Fibroblast of lung (primary cell): ENCODE measurements around the gene SELENBP1. TPM values are rescaled to one million over a fixed set of nuclear protein-coding genes. Genes with fewer than 3 reads are reported as not detected.

Experiments used
- DNase-seq, 2 donors: peaks; one replicate each; pipeline versions ENCODE4 v3.0.0 to v3.0.0-alpha.2; 2010; ENCODE audit warnings: low read depth in 2 of 2
- H2AFZ ChIP-seq: 2 replicates; pipeline ENCODE4 v1.5.1; 2012; ENCODE audit warnings: low read length, control low read depth, inconsistent platforms
- H3K27ac ChIP-seq: 2 replicates; pipeline ENCODE4 v1.5.1; 2011; ENCODE audit warnings: low read length, control low read depth; ENCODE audit not compliant: insufficient read depth
- H3K27me3 ChIP-seq: 2 replicates; pipeline ENCODE4 v1.5.1; 2011; ENCODE audit warnings: mild to moderate bottlenecking, low read length; ENCODE audit not compliant: control insufficient read depth, insufficient read depth
- H3K36me3 ChIP-seq: 2 replicates; pipeline ENCODE4 v1.5.1; 2011; ENCODE audit warnings: low read length; ENCODE audit not compliant: control insufficient read depth, insufficient read depth
- H3K4me1 ChIP-seq: 2 replicates; pipeline ENCODE4 v1.5.1; 2011; ENCODE audit warnings: low read length; ENCODE audit not compliant: control insufficient read depth, insufficient read depth; ENCODE audit errors: extremely low read depth
- H3K4me2 ChIP-seq: 2 replicates; pipeline ENCODE4 v1.5.1; 2011; ENCODE audit warnings: low read length, control low read depth; ENCODE audit not compliant: insufficient read depth; ENCODE audit errors: extremely low read depth
- H3K4me3 ChIP-seq, 4 experiments: fragments of 200-600 bp in 1 of 4; sonication (generic) in 1 of 4; replicated peaks in 1 of 4; 2 replicates each; pipeline ENCODE4 v1.5.1; 2011 to 2016; ENCODE audit warnings: low read length in 4 of 4, low read depth in 3 of 4, mild to moderate bottlenecking in 3 of 4, control low read depth in 2 of 4, inconsistent platforms in 1 of 4, mixed read lengths in 1 of 4; ENCODE audit not compliant: insufficient read depth in 1 of 4; ENCODE audit errors: control extremely low read depth in 1 of 4
- H3K79me2 ChIP-seq: 2 replicates; pipeline ENCODE4 v1.5.1; 2012; ENCODE audit warnings: mild to moderate bottlenecking, low read length, inconsistent platforms; ENCODE audit not compliant: control insufficient read depth, insufficient read depth
- H3K9ac ChIP-seq: 2 replicates; pipeline ENCODE4 v1.5.1; 2011; ENCODE audit warnings: mild to moderate bottlenecking, low read length, control low read depth; ENCODE audit not compliant: insufficient read depth
- H3K9me3 ChIP-seq: 2 replicates; pipeline ENCODE4 v1.5.1; 2012; ENCODE audit warnings: low read depth, low read length; ENCODE audit not compliant: control insufficient read depth, insufficient read depth
- H4K20me1 ChIP-seq: 2 replicates; pipeline ENCODE4 v1.5.1; 2011; ENCODE audit warnings: low read length; ENCODE audit not compliant: control insufficient read depth, insufficient read depth; ENCODE audit errors: extremely low read depth
- EZH2 ChIP-seq: IDR thresholded peaks from 2 replicates; pipeline ENCODE4 v1.5.1; 2012; ENCODE audit warnings: low read length, control low read depth, mild to moderate bottlenecking; ENCODE audit errors: missing control alignments
- polyA plus RNA-seq, 2 donors: library from polyadenylated mRNA; depleted of rRNA in 1 of 2; stranded (reverse) in 1 of 2; unstranded in 1 of 2; fragments of >200 nt; gene quantifications; 2 replicates each; pipeline ENCODE4 v1.2.1, GENCODE V29; 2011 to 2012; ENCODE audit warnings: missing spikeins in 1 of 2
- total RNA-seq: library from RNA; depleted of rRNA; stranded (reverse); fragments of >200 nt; gene quantifications from 2 replicates; pipeline ENCODE4 v1.2.1, GENCODE V29; 2014
- TF ChIP-seq, protein P1 (sequence below), 2 donors: IDR thresholded peaks in 1 of 2; conservative IDR thresholded peaks in 1 of 2; 1 replicate in 1 of 2; 2 replicates in 1 of 2; pipeline ENCODE4 v1.5.1; 2011 to 2012; ENCODE audit warnings: low read length in 2 of 2, control low read depth in 1 of 2, inconsistent platforms in 1 of 2, low read depth in 1 of 2, mild to moderate bottlenecking in 1 of 2

SELENBP1 gene
- total and polyA plus RNA-seq, 2 donors (not counting 1 experiment from before 2014, with no cell fraction given), result 65.9 to 85.4 TPM

DNA sequence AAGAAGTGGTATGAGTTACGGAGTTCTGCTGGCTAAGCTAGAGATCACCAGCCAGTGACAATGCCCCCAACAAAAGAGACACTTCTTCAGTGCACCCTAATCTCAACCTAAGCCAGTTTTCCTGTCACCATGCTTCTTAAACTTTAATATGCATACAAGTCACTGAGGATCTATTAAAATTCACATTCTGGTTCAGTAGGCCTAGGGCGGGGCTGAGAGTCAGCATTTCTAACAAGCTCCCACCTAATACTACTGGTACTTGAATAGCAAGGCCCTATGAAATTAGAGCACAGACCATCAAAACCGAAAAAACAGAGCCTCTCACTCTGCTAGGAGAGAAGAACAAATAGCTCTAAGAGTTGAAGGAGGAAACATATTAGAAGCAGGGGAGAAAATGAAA lies 34.8 kb upstream of the SELENBP1 start:
- Histone ChIP-seq H3K79me2 (no peaks in the 10 kb centered on the region), H3K9me3 (no peaks in the 10 kb centered on the region), H4K20me1 (peaks cover 2% of the 10 kb centered on the region), H3K4me3 (no peak overlapping the region), H3K27me3 (no peaks in the 10 kb centered on the region), H3K4me1 (no peaks in the 10 kb centered on the region), H3K36me3 (peaks cover 22% of the 10 kb centered on the region), H3K4me2 (no peak overlapping the region), H2AFZ (no peak overlapping the region), H3K27ac (no peak overlapping the region), H3K9ac (no peak overlapping the region)
- TF ChIP-seq, protein P1, sequence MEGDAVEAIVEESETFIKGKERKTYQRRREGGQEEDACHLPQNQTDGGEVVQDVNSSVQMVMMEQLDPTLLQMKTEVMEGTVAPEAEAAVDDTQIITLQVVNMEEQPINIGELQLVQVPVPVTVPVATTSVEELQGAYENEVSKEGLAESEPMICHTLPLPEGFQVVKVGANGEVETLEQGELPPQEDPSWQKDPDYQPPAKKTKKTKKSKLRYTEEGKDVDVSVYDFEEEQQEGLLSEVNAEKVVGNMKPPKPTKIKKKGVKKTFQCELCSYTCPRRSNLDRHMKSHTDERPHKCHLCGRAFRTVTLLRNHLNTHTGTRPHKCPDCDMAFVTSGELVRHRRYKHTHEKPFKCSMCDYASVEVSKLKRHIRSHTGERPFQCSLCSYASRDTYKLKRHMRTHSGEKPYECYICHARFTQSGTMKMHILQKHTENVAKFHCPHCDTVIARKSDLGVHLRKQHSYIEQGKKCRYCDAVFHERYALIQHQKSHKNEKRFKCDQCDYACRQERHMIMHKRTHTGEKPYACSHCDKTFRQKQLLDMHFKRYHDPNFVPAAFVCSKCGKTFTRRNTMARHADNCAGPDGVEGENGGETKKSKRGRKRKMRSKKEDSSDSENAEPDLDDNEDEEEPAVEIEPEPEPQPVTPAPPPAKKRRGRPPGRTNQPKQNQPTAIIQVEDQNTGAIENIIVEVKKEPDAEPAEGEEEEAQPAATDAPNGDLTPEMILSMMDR (conservative IDR thresholded peaks at IDR 0.05 in 1 of 2, IDR thresholded peaks at IDR 0.05 in 1 of 2; ENCODE audit: low read depth in 1 of 2, low read length in 2 of 2), result no peak
- TF ChIP-seq EZH2, result no peak
- no peak for DNase-seq

GRCh38 chr1:151406176-151406575 lies 33.7 kb upstream of the SELENBP1 start:
- TF ChIP-seq, protein P1 (conservative IDR thresholded peaks at IDR 0.05 in 1 of 2, IDR thresholded peaks at IDR 0.05 in 1 of 2; ENCODE audit: low read depth in 1 of 2, low read length in 2 of 2), result no peak
- TF ChIP-seq EZH2, result no peak
- no peak for DNase-seq
- H3K27me3 ChIP-seq, result no peaks in the 10 kb centered on the region

DNA sequence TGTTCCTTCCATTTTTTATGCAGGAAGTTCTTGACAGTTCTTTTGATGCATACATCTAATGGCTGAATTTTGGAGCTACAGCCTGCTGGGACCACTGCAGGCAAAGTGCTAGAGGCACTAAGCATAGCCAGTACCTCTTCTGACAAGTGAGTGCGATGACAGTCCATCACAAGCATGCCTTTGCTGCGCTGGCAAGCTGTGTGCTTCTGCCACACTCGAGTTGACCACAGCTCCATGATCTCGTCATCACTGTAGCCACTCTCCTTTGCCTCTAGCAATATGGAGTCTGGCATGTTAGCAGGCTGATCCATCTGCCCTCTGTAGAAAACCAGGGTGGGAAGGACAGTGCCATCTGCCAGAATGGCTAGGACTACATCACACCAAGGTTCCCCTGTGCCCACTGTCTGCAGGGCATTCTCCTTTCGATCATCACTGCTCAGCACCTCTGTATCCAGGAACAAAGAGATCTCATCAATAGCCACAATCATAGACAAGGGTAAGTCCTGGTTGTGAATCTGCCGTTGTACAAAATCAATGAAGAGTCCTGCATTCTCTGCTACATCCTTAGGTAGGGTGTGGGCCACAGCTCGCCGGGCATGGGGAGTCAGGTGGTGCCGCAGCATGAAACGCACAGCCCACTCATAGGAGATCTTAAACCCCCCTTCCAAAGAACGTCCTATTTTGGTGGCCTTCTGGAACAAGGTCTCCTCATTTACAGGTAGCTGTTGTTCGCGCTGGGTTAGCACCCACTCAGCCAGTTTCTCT lies 32.9 kb upstream of the SELENBP1 start:
- no peak overlapping the region for H3K9ac ChIP-seq
- H3K27ac ChIP-seq, result no peak overlapping the region
- H2AFZ ChIP-seq, result no peak overlapping the region
- peaks cover 10% of the 10 kb centered on the region for H3K79me2 ChIP-seq
- H3K9me3 ChIP-seq, result no peaks in the 10 kb centered on the region
- peaks cover 24% of the 10 kb centered on the region for H3K36me3 ChIP-seq
- H3K4me2 ChIP-seq, result no peak overlapping the region
- no peaks in the 10 kb centered on the region for H3K27me3 ChIP-seq
- H4K20me1 ChIP-seq, result peaks cover 2% of the 10 kb centered on the region
- no peak for DNase-seq
- H3K4me1 ChIP-seq, result peaks cover 8% of the 10 kb centered on the region
- TF ChIP-seq EZH2, result no peak
- TF ChIP-seq, protein P1 (conservative IDR thresholded peaks at IDR 0.05 in 1 of 2, IDR thresholded peaks at IDR 0.05 in 1 of 2; ENCODE audit: low read depth in 1 of 2, low read length in 2 of 2), result no peak
- H3K4me3 ChIP-seq, result no peak overlapping the region

More at GRCh38 chr1:151406176-151406575, 33.7 kb upstream of the SELENBP1 start:
- no peak overlapping the region for H3K9ac ChIP-seq
- peaks cover 1% of the 10 kb centered on the region for H3K4me1 ChIP-seq
- peaks cover 18% of the 10 kb centered on the region for H3K36me3 ChIP-seq
- H3K4me2 ChIP-seq, result no peak overlapping the region
- H3K9me3 ChIP-seq, result no peaks in the 10 kb centered on the region
- no peak overlapping the region for H3K4me3 ChIP-seq
- H3K79me2 ChIP-seq, result peaks cover 2% of the 10 kb centered on the region
- H3K27ac ChIP-seq, result no peak overlapping the region
- peaks cover 2% of the 10 kb centered on the region for H4K20me1 ChIP-seq
- H2AFZ ChIP-seq, result no peak overlapping the region
